HEK293 (cell line): Measurements from ENCODE around the gene CDIPT.

ENCODE experiments used
- ATF2 ChIP-seq: fragments of 450-650 bp; formaldehyde crosslinking; IDR thresholded peaks from 2 replicates; pipeline ENCODE4 v1.5.1; 2016; ENCODE audit warnings: missing biosample characterization, missing genetic modification characterization, low read depth
- EGR2 ChIP-seq: fragments of 450-650 bp; formaldehyde crosslinking; IDR thresholded peaks from 2 replicates; pipeline ENCODE4 v1.5.1; 2016; ENCODE audit warnings: low read depth, missing biosample characterization, missing genetic modification characterization
- GLIS1 ChIP-seq: fragments of 450-650 bp; formaldehyde crosslinking; IDR thresholded peaks from 2 replicates; pipeline ENCODE4 v1.5.1; 2016; ENCODE audit warnings: missing biosample characterization, missing genetic modification characterization
- INSM2 ChIP-seq: fragments of 450-650 bp; formaldehyde crosslinking; IDR thresholded peaks from 2 replicates; pipeline ENCODE4 v1.5.1; 2016; ENCODE audit warnings: missing biosample characterization, missing genetic modification characterization
- KLF7 ChIP-seq: fragments of 450-650 bp; formaldehyde crosslinking; IDR thresholded peaks from 2 replicates; pipeline ENCODE4 v1.5.1; 2016; ENCODE audit warnings: missing biosample characterization, missing genetic modification characterization, borderline replicate concordance
- KLF9 ChIP-seq: fragments of 450-650 bp; formaldehyde crosslinking; IDR thresholded peaks from 2 replicates; pipeline ENCODE4 v1.5.1; 2016; ENCODE audit warnings: missing biosample characterization, missing genetic modification characterization, low read depth
- PRDM2 ChIP-seq: fragments of 450-650 bp; formaldehyde crosslinking; IDR thresholded peaks from 2 replicates; pipeline ENCODE4 v1.5.1; 2016; ENCODE audit warnings: missing biosample characterization, missing genetic modification characterization, borderline replicate concordance
- SALL2 ChIP-seq: fragments of 450-650 bp; formaldehyde crosslinking; IDR thresholded peaks from 2 replicates; pipeline ENCODE4 v1.5.0; 2017; ENCODE audit warnings: missing biosample characterization, mild to moderate bottlenecking, missing genetic modification characterization, borderline replicate concordance
- SP3 ChIP-seq: fragments of 450-650 bp; formaldehyde crosslinking; IDR thresholded peaks from 2 replicates; pipeline ENCODE4 v1.5.1; 2016; ENCODE audit warnings: missing biosample characterization, missing genetic modification characterization
- SP7 ChIP-seq: fragments of 450-650 bp; formaldehyde crosslinking; IDR thresholded peaks from 2 replicates; pipeline ENCODE4 v1.5.1; 2016; ENCODE audit warnings: missing biosample characterization, missing genetic modification characterization
- ZBTB21 ChIP-seq: fragments of 450-650 bp; formaldehyde crosslinking; IDR thresholded peaks from 2 replicates; pipeline ENCODE4 v1.5.1; 2017; ENCODE audit warnings: missing biosample characterization, missing genetic modification characterization
- ZFHX2 ChIP-seq: fragments of 450-650 bp; formaldehyde crosslinking; conservative IDR thresholded peaks from 2 replicates; pipeline ENCODE4 v1.5.1; 2016; ENCODE audit warnings: missing biosample characterization, missing genetic modification characterization
- ZNF16 ChIP-seq: fragments of 450-650 bp; formaldehyde crosslinking; IDR thresholded peaks from 2 replicates; pipeline ENCODE4 v1.5.1; 2016; ENCODE audit warnings: low read depth, missing biosample characterization, missing genetic modification characterization
- ZNF23 ChIP-seq: fragments of 450-650 bp; formaldehyde crosslinking; IDR thresholded peaks from 2 replicates; pipeline ENCODE4 v1.5.1; 2016; ENCODE audit warnings: missing biosample characterization, missing genetic modification characterization, borderline replicate concordance
- ZNF341 ChIP-seq: fragments of 450-650 bp; formaldehyde crosslinking; IDR thresholded peaks from 2 replicates; pipeline ENCODE4; 2016; ENCODE audit warnings: low read depth, missing biosample characterization, missing genetic modification characterization
- ZNF416 ChIP-seq: fragments of 450-650 bp; formaldehyde crosslinking; IDR thresholded peaks from 2 replicates; pipeline ENCODE4 v1.5.1; 2016; ENCODE audit warnings: missing biosample characterization, missing genetic modification characterization
- ZNF423 ChIP-seq: fragments of 450-650 bp; formaldehyde crosslinking; IDR thresholded peaks from 2 replicates; pipeline ENCODE4 v1.5.1; 2016; ENCODE audit warnings: missing biosample characterization, missing genetic modification characterization
- ZNF433 ChIP-seq: fragments of 450-650 bp; formaldehyde crosslinking; IDR thresholded peaks from 2 replicates; pipeline ENCODE4 v1.5.1; 2016; ENCODE audit warnings: missing biosample characterization, missing genetic modification characterization, low read depth
- ZNF561 ChIP-seq: fragments of 450-650 bp; IDR thresholded peaks from 2 replicates; pipeline ENCODE4 v1.5.1; 2018; ENCODE audit warnings: missing biosample characterization, missing genetic modification characterization, borderline replicate concordance
- ZNF580 ChIP-seq: fragments of 450-650 bp; formaldehyde crosslinking; IDR thresholded peaks from 2 replicates; pipeline ENCODE4 v1.5.1; 2016; ENCODE audit warnings: missing biosample characterization, missing genetic modification characterization
- ZNF701 ChIP-seq: fragments of 450-650 bp; formaldehyde crosslinking; IDR thresholded peaks from 2 replicates; pipeline ENCODE4 v1.5.1; 2016; ENCODE audit warnings: missing biosample characterization, missing genetic modification characterization
- ZNF747 ChIP-seq: fragments of 450-650 bp; formaldehyde crosslinking; IDR thresholded peaks from 2 replicates; pipeline ENCODE4 v1.5.1; 2016; ENCODE audit warnings: missing biosample characterization, missing genetic modification characterization
- TF ChIP-seq, protein P1 (sequence below): fragments of 450-650 bp; formaldehyde crosslinking; IDR thresholded peaks from 2 replicates; pipeline ENCODE4 v1.5.1; 2016; ENCODE audit warnings: missing biosample characterization, missing genetic modification characterization
- TF ChIP-seq, protein P2 (sequence below): fragments of 450-650 bp; formaldehyde crosslinking; IDR thresholded peaks from 2 replicates; pipeline ENCODE4 v1.5.1; 2016; ENCODE audit warnings: missing biosample characterization, missing genetic modification characterization

Gene CDIPT

DNA sequence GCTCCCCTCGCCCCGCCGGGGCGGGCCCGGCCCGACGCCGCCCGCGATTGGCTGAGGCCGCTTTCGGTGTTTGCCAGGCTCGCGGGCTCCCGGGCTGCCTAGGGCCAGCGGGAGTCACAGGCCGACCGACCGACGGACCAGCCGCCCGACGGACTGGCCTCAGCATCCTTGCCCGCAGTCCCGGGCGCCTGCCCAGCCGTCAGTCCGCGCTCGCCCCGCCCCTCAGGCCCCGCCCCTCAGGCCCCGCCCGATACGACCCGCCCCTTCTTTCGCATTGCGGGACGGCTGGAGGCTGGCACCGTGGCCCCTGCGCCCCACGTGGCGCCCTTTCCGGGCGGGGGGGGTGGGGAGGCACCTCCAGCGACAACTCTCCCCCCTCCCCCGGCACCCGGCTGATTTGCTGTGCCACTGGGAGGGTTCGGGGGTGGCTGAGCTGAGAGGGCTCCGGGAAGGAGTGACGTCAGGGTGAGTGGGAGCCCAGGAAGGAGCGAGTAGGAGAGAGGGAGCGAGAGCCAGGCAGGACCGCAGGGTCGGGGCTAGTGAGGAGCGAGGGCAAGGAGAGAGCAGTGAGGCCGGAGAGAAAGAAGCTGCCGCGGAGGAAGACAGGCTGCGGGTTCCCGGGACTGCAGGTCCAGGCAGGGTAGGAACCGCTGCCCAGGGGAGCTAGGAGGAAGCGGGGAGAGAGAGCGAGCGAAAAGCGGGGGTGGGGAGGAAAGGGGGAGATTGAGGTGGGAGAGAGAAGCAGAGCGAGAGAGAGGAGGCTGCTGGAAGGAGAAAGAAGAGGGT, 37.3 kb upstream of the CDIPT start, which contains the start of gene ASPHD1 (continued):
- TF ChIP-seq SP3 (tag by site-specific recombination) (peak; percentile 71), ZNF701 (tag by site-specific recombination) (no peak), ZNF561 (no peak), ZNF341 (tag by site-specific recombination) (0 out of 2 replicates have a peak, but pooled peaks have one; percentile 23), PRDM2 (tag by site-specific recombination) (peak; percentile 44; the same call in 1 of the 2 replicates), ZNF747 (tag by site-specific recombination) (no peak), KLF7 (tag by site-specific recombination) (no peak; the same call in 1 of the 2 replicates), GLIS1 (peak; percentile 87), ZNF23 (tag by site-specific recombination) (no peak), ZNF416 (no peak), ZNF433 (no peak), ZNF580 (tag by site-specific recombination) (no peak), INSM2 (tag by site-specific recombination) (0 out of 2 replicates have a peak, but pooled peaks have one; percentile 39), ZNF423 (tag by site-specific recombination) (no peak), EGR2 (tag by site-specific recombination) (peak; percentile 97), KLF9 (peak; percentile 84), ATF2 (tag by site-specific recombination) (peak; percentile 98), SP7 (tag by site-specific recombination) (peak; percentile 85), ZBTB21 (tag by site-specific recombination) (peak; percentile 92), ZFHX2 (tag by site-specific recombination) (peak; percentile 97), SALL2 (tag by site-specific recombination) (no peak), ZNF16 (tag by site-specific recombination) (peak; percentile 93)
- TF ChIP-seq, protein P1, sequence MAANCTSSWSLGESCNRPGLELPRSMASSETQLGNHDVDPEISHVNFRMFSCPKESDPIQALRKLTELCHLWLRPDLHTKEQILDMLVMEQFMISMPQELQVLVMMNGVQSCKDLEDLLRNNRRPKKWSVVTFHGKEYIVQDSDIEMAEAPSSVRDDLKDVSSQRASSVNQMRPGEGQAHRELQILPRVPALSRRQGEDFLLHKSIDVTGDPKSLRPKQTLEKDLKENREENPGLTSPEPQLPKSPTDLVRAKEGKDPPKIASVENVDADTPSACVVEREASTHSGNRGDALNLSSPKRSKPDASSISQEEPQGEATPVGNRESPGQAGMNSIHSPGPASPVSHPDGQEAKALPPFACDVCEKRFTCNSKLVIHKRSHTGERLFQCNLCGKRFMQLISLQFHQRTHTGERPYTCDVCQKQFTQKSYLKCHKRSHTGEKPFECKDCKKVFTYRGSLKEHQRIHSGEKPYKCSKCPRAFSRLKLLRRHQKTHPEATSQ, result no peak
- TF ChIP-seq, protein P2, sequence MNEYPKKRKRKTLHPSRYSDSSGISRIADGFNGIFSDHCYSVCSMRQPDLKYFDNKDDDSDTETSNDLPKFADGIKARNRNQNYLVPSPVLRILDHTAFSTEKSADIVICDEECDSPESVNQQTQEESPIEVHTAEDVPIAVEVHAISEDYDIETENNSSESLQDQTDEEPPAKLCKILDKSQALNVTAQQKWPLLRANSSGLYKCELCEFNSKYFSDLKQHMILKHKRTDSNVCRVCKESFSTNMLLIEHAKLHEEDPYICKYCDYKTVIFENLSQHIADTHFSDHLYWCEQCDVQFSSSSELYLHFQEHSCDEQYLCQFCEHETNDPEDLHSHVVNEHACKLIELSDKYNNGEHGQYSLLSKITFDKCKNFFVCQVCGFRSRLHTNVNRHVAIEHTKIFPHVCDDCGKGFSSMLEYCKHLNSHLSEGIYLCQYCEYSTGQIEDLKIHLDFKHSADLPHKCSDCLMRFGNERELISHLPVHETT (tag by site-specific recombination), result peak; percentile 66; the same call in 1 of the 2 replicates
